Measurements from ENCODE around the gene ZNF639. TPM values are rescaled to one million over a fixed set of nuclear protein-coding genes. Genes with fewer than 3 reads are reported as not detected.
A peak's percentile ranks its signal among the peaks of the same experiment; 100 is the strongest.

The ZNF639 gene
- total and polyA plus RNA-seq, 9 of the 15 experiments (the other 6 are each of a cell fraction or from before 2014, with no cell fraction given): 17.6 to 88.1 (median 53.7) TPM

DNA sequence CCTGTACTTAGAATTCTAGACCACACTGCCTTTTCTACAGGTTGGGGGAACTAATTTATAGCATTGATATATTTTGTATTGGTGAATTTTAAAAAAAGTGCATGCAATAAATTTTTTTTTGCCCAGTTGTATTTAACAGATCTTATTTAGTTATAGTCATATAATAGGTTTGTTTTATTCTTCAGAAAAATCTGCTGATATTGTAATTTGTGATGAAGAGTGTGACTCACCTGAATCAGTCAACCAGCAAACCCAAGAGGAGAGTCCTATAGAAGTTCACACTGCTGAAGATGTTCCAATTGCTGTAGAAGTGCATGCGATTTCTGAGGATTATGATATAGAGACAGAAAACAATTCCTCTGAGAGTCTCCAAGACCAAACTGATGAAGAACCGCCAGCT lies 10.3 kb downstream of the ZNF639 start:
- 96% methylated on average over 2 of the region's 2 CpGs for WGBS (ENCODE audit: insufficient coverage, low coverage, missing lambda C conversion rate)
- intact Hi-C loops (cut with micrococcal nuclease) (no loop called here), in situ Hi-C loops (cut with MboI) (no loop called here)
- ChIA-PET CTCF (ENCODE audit: low intra/inter-chr PET ratio) (no interaction called here), POLR2A (interaction anchor here (1.7 kb wide), 1 partner anchor 230 kb away, joined by 4 read pairs; the partner anchor contains the start of gene ACTL6A)
- H3K27ac ChIP-seq (ENCODE audit: extremely low read depth, low read depth, low read length): no peak overlapping the region
- no TSS peak for BruUV-seq (replicated peaks)
- no peaks in the 10 kb centered on the region for H3K9me1 ChIP-seq (ENCODE audit: control insufficient read depth, insufficient read depth, low read length)
- H3K9ac ChIP-seq (ENCODE audit: insufficient read depth in 1 of 2, low read depth in 2 of 2, low read length in 2 of 2): no peak overlapping the region
- FAIRE-seq (no peak), ATAC-seq (no peak), DNase-seq (ENCODE audit: extremely low read depth in 1 of 4, low spot score in 3 of 4) (no peak)
- H4K20me1 ChIP-seq (replicated peaks; ENCODE audit: control insufficient read depth, insufficient read depth, low read length): no peaks in the 10 kb centered on the region
- no peaks in the 10 kb centered on the region for H3K9me3 ChIP-seq (replicated peaks; ENCODE audit: control insufficient read depth, insufficient read depth, low read depth, low read length)
- H3K36me3 ChIP-seq (ENCODE audit: control insufficient read depth, insufficient read depth, low read length): peaks cover 86% of the 10 kb centered on the region
- H3K4me2 ChIP-seq (ENCODE audit: insufficient read depth, low read length): no peak overlapping the region
- H3K79me2 ChIP-seq (ENCODE audit: control insufficient read depth, insufficient read depth, low read length): peaks cover 31% of the 10 kb centered on the region
- peak; percentile 56 for TF ChIP-seq C11orf30 (IDR thresholded peaks at IDR 0.05; ENCODE audit: low read depth)
- peak; percentile 71 for TF ChIP-seq ZNF316 (IDR thresholded peaks at IDR 0.05)
- TF ChIP-seq, protein P1, sequence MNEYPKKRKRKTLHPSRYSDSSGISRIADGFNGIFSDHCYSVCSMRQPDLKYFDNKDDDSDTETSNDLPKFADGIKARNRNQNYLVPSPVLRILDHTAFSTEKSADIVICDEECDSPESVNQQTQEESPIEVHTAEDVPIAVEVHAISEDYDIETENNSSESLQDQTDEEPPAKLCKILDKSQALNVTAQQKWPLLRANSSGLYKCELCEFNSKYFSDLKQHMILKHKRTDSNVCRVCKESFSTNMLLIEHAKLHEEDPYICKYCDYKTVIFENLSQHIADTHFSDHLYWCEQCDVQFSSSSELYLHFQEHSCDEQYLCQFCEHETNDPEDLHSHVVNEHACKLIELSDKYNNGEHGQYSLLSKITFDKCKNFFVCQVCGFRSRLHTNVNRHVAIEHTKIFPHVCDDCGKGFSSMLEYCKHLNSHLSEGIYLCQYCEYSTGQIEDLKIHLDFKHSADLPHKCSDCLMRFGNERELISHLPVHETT (CRISPR knock-in tag; conservative IDR thresholded peaks at IDR 0.05 in 1 of 2, IDR thresholded peaks at IDR 0.05 in 1 of 2): no peak
- no peak for TF ChIP-seq PHF21A (IDR thresholded peaks at IDR 0.05; ENCODE audit: borderline replicate concordance, low read depth)
- TF ChIP-seq TAF9B (IDR thresholded peaks at IDR 0.05; ENCODE audit: partially characterized antibody): no peak
- TF ChIP-seq RB1 (IDR thresholded peaks at IDR 0.05; ENCODE audit: low read depth): no peak
- TF ChIP-seq MTA1 (IDR thresholded peaks at IDR 0.05; ENCODE audit: borderline replicate concordance): no peak
- TF ChIP-seq HNRNPL (IDR thresholded peaks at IDR 0.05; ENCODE audit: low read depth, low read length): no peak
- no peak for TF ChIP-seq ZNF41 (CRISPR knock-in tag; conservative IDR thresholded peaks at IDR 0.05)
- no peak for TF ChIP-seq ZEB2 (IDR thresholded peaks at IDR 0.05)
- no peak for TF ChIP-seq ZNF23 (CRISPR knock-in tag; IDR thresholded peaks at IDR 0.05)
- peak; percentile 42; the same call in 1 of the 2 replicates for TF ChIP-seq MAFG (tag; conservative IDR thresholded peaks at IDR 0.05)
- no peak for TF ChIP-seq NRF1 (conservative IDR thresholded peaks at IDR 0.05 in 1 of 2, IDR thresholded peaks at IDR 0.05 in 1 of 2)
- no peak for TF ChIP-seq SRSF7 (optimal IDR thresholded peaks at IDR 0.05; ENCODE audit: low read depth, low read length)
- TF ChIP-seq KAT8 (IDR thresholded peaks at IDR 0.05; ENCODE audit: low read depth): no peak
- peak; percentile 15; the same call in 1 of the 2 replicates for TF ChIP-seq MAFF (IDR thresholded peaks at IDR 0.05; ENCODE audit: low read length)
- TF ChIP-seq BRD4 (IDR thresholded peaks at IDR 0.05): no peak
- TF ChIP-seq RBFOX2 (IDR thresholded peaks at IDR 0.05; ENCODE audit: low read depth, low read length): 0 out of 2 replicates have a peak, but pooled peaks have one; percentile 0
- no peak overlapping the region for H2AFZ ChIP-seq (ENCODE audit: low read depth, low read length)
- H3K4me1 ChIP-seq (replicated peaks in 1 of 2; ENCODE audit: control insufficient read depth in 2 of 2, insufficient read depth in 2 of 2, low read length in 2 of 2): no peaks in the 10 kb centered on the region
- no peaks in the 10 kb centered on the region for H3K27me3 ChIP-seq (ENCODE audit: control insufficient read depth in 2 of 2, insufficient read depth in 2 of 2, low read length in 2 of 2)
- H3K4me3 ChIP-seq: no peak overlapping the region

Measured in K562 (cell line).